ENCODE data around the gene MYO9B. TPM values are rescaled to one million over a fixed set of nuclear protein-coding genes. Genes with fewer than 3 reads are reported as not detected.

Gene MYO9B
- total and polyA plus RNA-seq, 9 of the 15 experiments (the other 6 are each of a cell fraction or from before 2014, with no cell fraction given), result 2.4 to 77.6 (median 23.0) TPM

- no peak for TF ChIP-seq CREB5 (CRISPR knock-in tag; IDR thresholded peaks at IDR 0.05)
- TF ChIP-seq SAP30 (IDR thresholded peaks at IDR 0.05; ENCODE audit: borderline replicate concordance, insufficient read depth, low read depth, low read length, poor library complexity, severe bottlenecking), result peak; percentile 73
- peak; percentile 48; the same call in 1 of the 2 replicates for TF ChIP-seq TCF7 (IDR thresholded peaks at IDR 0.05; ENCODE audit: borderline replicate concordance)
- peak; percentile 71; the same call in 1 of the 2 replicates for TF ChIP-seq ZNF592 (IDR thresholded peaks at IDR 0.05)
- TF ChIP-seq ZBTB26 (CRISPR knock-in tag; IDR thresholded peaks at IDR 0.05), result peak; percentile 80; the same call in 1 of the 2 replicates
- peak; percentile 79; a peak in 3 of 4 replicates for TF ChIP-seq MAZ (CRISPR knock-in tag; conservative IDR thresholded peaks at IDR 0.05 in 1 of 2, IDR thresholded peaks at IDR 0.05 in 1 of 2)
- no peak for TF ChIP-seq HSF4 (CRISPR knock-in tag; IDR thresholded peaks at IDR 0.05; ENCODE audit: borderline replicate concordance)
- TF ChIP-seq HNRNPUL1 (IDR thresholded peaks at IDR 0.05; ENCODE audit: low read length), result no peak
- TF ChIP-seq ELF1 (tag; IDR thresholded peaks at IDR 0.05), result peak; percentile 61; the same call in 1 of the 2 replicates
- TF ChIP-seq SNIP1 (IDR thresholded peaks at IDR 0.05; ENCODE audit: low read depth), result no peak
- no peak for TF ChIP-seq GTF2A2 (tag; IDR thresholded peaks at IDR 0.05)
- peak; percentile 70; the same call in 1 of the 2 replicates for TF ChIP-seq EP400 (IDR thresholded peaks at IDR 0.05)
- TF ChIP-seq TEAD1 (CRISPR knock-in tag; IDR thresholded peaks at IDR 0.05), result no peak; a peak in 1 of 4 replicates
- TF ChIP-seq TEAD4 (IDR thresholded peaks at IDR 0.05; ENCODE audit: low read length), result 0 out of 2 replicates have a peak, but pooled peaks have one; percentile 2
- TF ChIP-seq TEAD4 (CRISPR knock-in tag; IDR thresholded peaks at IDR 0.05; ENCODE audit: borderline replicate concordance), result no peak
- peak; percentile 66; the same call in 1 of the 2 replicates for TF ChIP-seq MBD2 (IDR thresholded peaks at IDR 0.05; ENCODE audit: borderline replicate concordance, low read depth)
- 0 out of 2 replicates have a peak, but pooled peaks have one; percentile 51 for TF ChIP-seq OTX1 (CRISPR knock-in tag; IDR thresholded peaks at IDR 0.05)
- TF ChIP-seq MYC (IDR thresholded peaks at IDR 0.05; ENCODE audit: low read depth, low read length), result peak; percentile 77
- peak; percentile 59; the same call in 1 of the 2 replicates for TF ChIP-seq MYC (CRISPR knock-in tag; IDR thresholded peaks at IDR 0.05; ENCODE audit: borderline replicate concordance, low read depth)
- TF ChIP-seq GABPB1 (CRISPR knock-in tag; IDR thresholded peaks at IDR 0.05), result peak; percentile 84
Measured at GRCh38 chr19:17226002-17226933, 150.7 kb downstream of the MYO9B start, which contains the start of gene OCEL1 (continued).
